Neutrophil (primary cell): ENCODE results near the gene PRKRA.
"Not testable (repeated sequence)": the region's sequence is repeated elsewhere in the genome, so short reads cannot be mapped to it uniquely, and the experiment has no call there.

Experiments
- H3K27ac ChIP-seq: fragments of 200-600 bp; sonication (generic); 2 replicates; pipeline ENCODE4 v1.5.1; 2016; ENCODE audit warnings: mild to moderate bottlenecking, moderate library complexity
- H3K27me3 ChIP-seq: fragments of 200-600 bp; sonication (generic); 2 replicates; pipeline ENCODE4 v1.6.0; 2016; ENCODE audit warnings: mild to moderate bottlenecking
- H3K36me3 ChIP-seq: fragments of 200-600 bp; sonication (generic); 2 replicates; pipeline ENCODE4 v1.5.1; 2017
- H3K4me1 ChIP-seq, 2 experiments: fragments of 200-600 bp in 1 of 2; sonication (generic) in 1 of 2; 1 replicate in 1 of 2; 2 replicates in 1 of 2; pipeline versions ENCODE4 v1.5.1 to v1.6.1; 2013 to 2016; ENCODE audit warnings: low read depth in 1 of 2, low read length in 1 of 2, mild to moderate bottlenecking in 1 of 2, moderate library complexity in 1 of 2; ENCODE audit not compliant: control insufficient read depth in 1 of 2, insufficient read depth in 1 of 2
- H3K4me3 ChIP-seq, 2 experiments: fragments of 200-600 bp in 1 of 2; sonication (generic) in 1 of 2; 1 replicate in 1 of 2; 2 replicates in 1 of 2; pipeline ENCODE4 v1.5.1; 2013 to 2016; ENCODE audit warnings: low read depth in 1 of 2, low read length in 1 of 2, mild to moderate bottlenecking in 1 of 2, moderate library complexity in 1 of 2
- H3K9me3 ChIP-seq: fragments of 200-600 bp; sonication (generic); 2 replicates; pipeline ENCODE4 v1.5.1; 2016
- CTCF ChIP-seq: fragments of 200-600 bp; sonication (generic); IDR thresholded peaks from 2 replicates; pipeline ENCODE4 v1.5.1; 2016; ENCODE audit warnings: antibody characterized with exemption

The PRKRA gene

GRCh38 chr2:178474560-178474959 lies 23.6 kb upstream of the PRKRA start:
- H3K4me1 ChIP-seq: peaks cover 14 to 18% of the 10 kb centered on the region in 2 experiments
- H3K36me3 ChIP-seq: no peaks in the 10 kb centered on the region
- no peaks in the 10 kb centered on the region for H3K9me3 ChIP-seq
- H3K27ac ChIP-seq: no peak overlapping the region
- no peak for TF ChIP-seq CTCF
- H3K4me3 ChIP-seq: no peak overlapping the region
- H3K27me3 ChIP-seq: no peaks in the 10 kb centered on the region

DNA sequence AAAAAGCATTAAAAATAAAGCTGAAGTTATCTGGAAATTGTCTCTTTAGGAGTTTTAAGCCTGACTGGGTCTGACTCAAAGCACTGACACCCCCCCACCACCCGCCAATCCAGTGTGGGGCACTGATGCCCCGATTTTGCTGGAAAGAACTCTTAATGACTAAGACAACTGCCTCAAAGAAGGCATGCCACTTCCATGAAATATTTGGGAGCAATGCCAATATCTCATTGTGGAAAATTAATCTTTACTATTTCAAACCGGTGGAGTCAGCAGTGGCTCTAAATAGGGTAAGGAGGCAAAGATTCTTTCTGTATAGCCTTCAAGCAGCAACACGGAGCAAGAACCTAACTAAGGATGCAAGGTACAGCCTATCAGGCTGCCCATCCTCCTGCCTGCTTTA lies 23.0 kb upstream of the PRKRA start:
- Histone ChIP-seq H3K4me1 (peaks cover 7 to 11% of the 10 kb centered on the region in 2 experiments), H3K27me3 (no peaks in the 10 kb centered on the region), H3K4me3 (no peak overlapping the region), H3K27ac (no peak overlapping the region), H3K36me3 (no peaks in the 10 kb centered on the region), H3K9me3 (no peaks in the 10 kb centered on the region)
- TF ChIP-seq CTCF: no peak

GRCh38 chr2:178473373-178473772 lies 22.4 kb upstream of the PRKRA start:
- Histone ChIP-seq H3K27ac (no peak overlapping the region), H3K27me3 (no peaks in the 10 kb centered on the region), H3K4me1 (peaks cover 6 to 7% of the 10 kb centered on the region in 2 experiments), H3K9me3 (no peaks in the 10 kb centered on the region), H3K4me3 (no peak overlapping the region), H3K36me3 (no peaks in the 10 kb centered on the region)
- TF ChIP-seq CTCF: no peak

DNA sequence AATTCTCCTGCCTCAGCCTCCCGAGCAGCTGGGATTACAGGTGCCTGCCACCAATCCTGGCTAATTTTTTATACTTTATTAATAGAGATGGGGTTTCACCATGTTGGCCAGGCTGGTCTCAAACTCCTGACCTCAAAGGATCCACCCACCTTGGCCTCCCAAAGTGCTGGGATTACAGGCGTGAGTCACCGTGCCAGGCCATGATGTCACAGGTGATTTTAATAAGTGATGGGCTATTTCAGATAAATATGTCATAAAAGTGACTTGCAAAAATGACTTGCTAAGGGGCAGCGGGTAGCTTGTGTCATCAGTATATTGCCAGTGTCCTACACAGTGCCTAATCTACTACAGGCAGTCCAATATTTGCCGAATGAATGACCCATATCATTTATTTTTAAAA lies 20.3 kb upstream of the PRKRA start:
- H3K27me3 ChIP-seq, H3K4me1 ChIP-seq, H3K9me3 ChIP-seq, H3K27ac ChIP-seq, H3K4me3 ChIP-seq, H3K36me3 ChIP-seq: not testable (repeated sequence)

DNA sequence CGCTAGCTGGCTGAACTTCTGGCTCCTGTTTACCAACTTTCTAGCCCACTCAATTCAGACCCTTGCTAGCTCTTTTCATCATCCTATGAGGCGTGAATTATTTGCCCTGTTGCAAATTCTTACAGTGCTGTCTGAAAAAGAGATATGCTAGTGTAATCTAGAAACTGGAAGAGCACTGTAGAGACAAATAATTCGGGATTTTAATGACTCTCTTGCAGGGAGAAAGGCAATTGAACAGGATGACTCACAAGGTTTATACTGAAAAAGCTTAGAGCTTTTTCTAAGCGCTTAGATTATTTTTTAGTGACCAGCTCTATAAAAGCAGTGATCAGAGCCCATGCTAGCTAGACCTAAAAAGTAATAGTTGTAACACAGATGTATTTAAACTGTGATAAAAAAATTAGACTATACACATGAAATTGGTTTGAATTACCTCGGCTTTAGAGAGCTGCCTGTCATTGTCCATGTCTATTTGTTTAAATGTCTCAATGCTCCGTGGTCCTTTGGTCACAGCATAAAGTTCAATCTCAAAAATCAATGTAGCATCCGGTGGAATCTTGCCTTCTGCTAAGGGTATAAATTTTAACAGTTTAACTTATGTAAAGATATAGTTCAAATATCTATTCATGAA lies 18.4 kb upstream of the PRKRA start:
- TF ChIP-seq CTCF: no peak
- Histone ChIP-seq H3K4me3 (no peak overlapping the region), H3K9me3 (no peaks in the 10 kb centered on the region), H3K4me1 (no peaks in the 10 kb centered on the region), H3K27me3 (no peaks in the 10 kb centered on the region), H3K27ac (no peak overlapping the region), H3K36me3 (no peaks in the 10 kb centered on the region)

GRCh38 chr2:178457390-178457886 lies 6.5 kb upstream of the PRKRA start:
- Histone ChIP-seq H3K27me3 (no peaks in the 10 kb centered on the region), H3K36me3 (no peaks in the 10 kb centered on the region), H3K4me3 (no peak overlapping the region), H3K9me3 (no peaks in the 10 kb centered on the region), H3K4me1 (no peaks in the 10 kb centered on the region), H3K27ac (no peak overlapping the region)
- no peak for TF ChIP-seq CTCF
